ENCODE measurements around the gene FSIP1.
A peak's percentile ranks its signal among the peaks of the same experiment; 100 is the strongest.

Gene FSIP1

GRCh38 chr15:39628144-39628508 lies 154.5 kb downstream of the FSIP1 start:
- Histone ChIP-seq H4K8ac (ENCODE audit: low read length) (no peak overlapping the region), H3K4ac (ENCODE audit: low read depth in 1 of 2, low read length in 2 of 2) (no peak overlapping the region), H3K79me1 (replicated peaks; ENCODE audit: low read length, poor library complexity, severe bottlenecking) (no peaks in the 10 kb centered on the region), H3K4me2 (ENCODE audit: low read length, poor library complexity, severe bottlenecking) (no peak overlapping the region), H2AK5ac (ENCODE audit: low read length, severe bottlenecking) (no peak overlapping the region), H3K4me1 (ENCODE audit: control insufficient read depth, insufficient read depth, low read depth, low read length) (peaks cover 20% of the 10 kb centered on the region), H3K18ac (ENCODE audit: low read depth in 1 of 2, low read length in 2 of 2) (peak overlapping the region in 1 of 2 experiments; percentile 65), H3K23ac (ENCODE audit: low read length in 2 of 2) (no peak overlapping the region), H3K36me3 (ENCODE audit: control insufficient read depth in 1 of 2, insufficient read depth in 2 of 2, low read depth in 1 of 2, low read length in 2 of 2) (no peaks in the 10 kb centered on the region), H2AFZ (ENCODE audit: low read depth, low read length) (no peak overlapping the region), H4K91ac (ENCODE audit: low read length) (no peak overlapping the region), H3K9me3 (ENCODE audit: control insufficient read depth, low read length) (no peaks in the 10 kb centered on the region), H2BK15ac (ENCODE audit: low read depth, poor library complexity, severe bottlenecking) (no peak overlapping the region), H2BK5ac (ENCODE audit: low read depth, low read length, poor library complexity, severe bottlenecking) (no peak overlapping the region), H3K14ac (ENCODE audit: low read length in 2 of 2) (no peak overlapping the region), H3K27ac (ENCODE audit: low read length, poor library complexity, severe bottlenecking) (no peak overlapping the region), H3K9ac (ENCODE audit: low read length) (no peak overlapping the region), H3K4me3 (ENCODE audit: insufficient read depth in 1 of 2, low read depth in 1 of 2, low read length in 2 of 2) (no peak overlapping the region), H3K27me3 (ENCODE audit: control insufficient read depth in 1 of 2, insufficient read depth in 1 of 2, low read length in 2 of 2) (no peaks in the 10 kb centered on the region), H2BK120ac (ENCODE audit: low read depth, low read length) (no peak overlapping the region), H2BK12ac (ENCODE audit: low read length in 2 of 2) (peak overlapping the region; percentile 7 to 51)
- no peak for DNase-seq
- 91% methylated on average over 5 of the region's 5 CpGs for WGBS

DNA sequence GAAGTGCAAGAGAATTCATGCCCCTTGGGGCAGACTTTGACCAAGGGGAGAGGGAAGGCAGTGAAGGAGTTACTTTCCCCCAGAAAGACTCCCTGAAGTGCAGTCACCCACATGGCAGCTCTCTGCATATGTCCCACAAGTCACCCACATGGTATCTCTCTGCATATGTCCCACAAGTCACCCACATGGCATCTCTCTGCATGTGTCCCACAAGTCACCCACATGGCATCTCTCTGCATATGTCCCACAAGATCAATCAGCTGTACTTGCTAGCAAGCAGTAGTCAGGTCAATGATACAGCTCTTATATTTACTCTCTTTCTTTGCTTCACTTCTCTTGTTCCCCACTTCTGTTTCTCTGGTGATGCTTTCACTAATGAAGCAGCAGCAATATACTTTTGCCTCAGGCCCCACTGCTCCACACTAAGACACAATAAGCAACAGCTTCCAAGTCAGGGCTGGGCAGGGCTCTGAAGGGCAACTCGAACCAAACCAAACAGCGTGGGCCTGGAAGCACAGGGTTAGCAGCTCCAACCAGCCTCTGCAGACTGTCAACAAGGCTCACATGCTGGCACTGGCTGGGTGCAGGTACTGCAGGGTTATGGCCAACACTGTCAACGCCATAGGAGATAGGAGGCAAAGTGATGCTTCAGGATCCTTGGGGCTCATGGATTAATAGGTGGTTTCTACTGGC lies 155.0 kb downstream of the FSIP1 start:
- H3K79me1 ChIP-seq (replicated peaks; ENCODE audit: low read length, poor library complexity, severe bottlenecking) = no peaks in the 10 kb centered on the region
- no peak overlapping the region for H2AFZ ChIP-seq (ENCODE audit: low read depth, low read length)
- peaks cover 20% of the 10 kb centered on the region for H3K4me1 ChIP-seq (ENCODE audit: control insufficient read depth, insufficient read depth, low read depth, low read length)
- H2BK15ac ChIP-seq (ENCODE audit: low read depth, poor library complexity, severe bottlenecking) = no peak overlapping the region
- peak overlapping the region; percentile 52 for H4K91ac ChIP-seq (ENCODE audit: low read length)
- H3K14ac ChIP-seq (ENCODE audit: low read length in 2 of 2) = no peak overlapping the region
- H2BK12ac ChIP-seq (ENCODE audit: low read length in 2 of 2) = peak overlapping the region; percentile 48 to 83
- no peaks in the 10 kb centered on the region for H3K36me3 ChIP-seq (ENCODE audit: control insufficient read depth in 1 of 2, insufficient read depth in 2 of 2, low read depth in 1 of 2, low read length in 2 of 2)
- no peak overlapping the region for H4K8ac ChIP-seq (ENCODE audit: low read length)
- H2BK5ac ChIP-seq (ENCODE audit: low read depth, low read length, poor library complexity, severe bottlenecking) = no peak overlapping the region
- H3K18ac ChIP-seq (ENCODE audit: low read depth in 1 of 2, low read length in 2 of 2) = peak overlapping the region; percentile 13 to 72
- no peak for DNase-seq
- no peaks in the 10 kb centered on the region for H3K9me3 ChIP-seq (ENCODE audit: control insufficient read depth, low read length)
- no peak overlapping the region for H2BK120ac ChIP-seq (ENCODE audit: low read depth, low read length)
- no peak overlapping the region for H3K9ac ChIP-seq (ENCODE audit: low read length)
- no peak overlapping the region for H2AK5ac ChIP-seq (ENCODE audit: low read length, severe bottlenecking)
- H3K27me3 ChIP-seq (ENCODE audit: control insufficient read depth in 1 of 2, insufficient read depth in 1 of 2, low read length in 2 of 2) = no peaks in the 10 kb centered on the region
- H3K23ac ChIP-seq (ENCODE audit: low read length in 2 of 2) = no peak overlapping the region
- H3K4me3 ChIP-seq (ENCODE audit: insufficient read depth in 1 of 2, low read depth in 1 of 2, low read length in 2 of 2) = no peak overlapping the region
- H3K4ac ChIP-seq (ENCODE audit: low read depth in 1 of 2, low read length in 2 of 2) = peak overlapping the region; percentile 13 to 77
- H3K4me2 ChIP-seq (ENCODE audit: low read length, poor library complexity, severe bottlenecking) = no peak overlapping the region
- H3K27ac ChIP-seq (ENCODE audit: low read length, poor library complexity, severe bottlenecking) = no peak overlapping the region
- WGBS = 96% methylated on average over 3 of the region's 3 CpGs

DNA sequence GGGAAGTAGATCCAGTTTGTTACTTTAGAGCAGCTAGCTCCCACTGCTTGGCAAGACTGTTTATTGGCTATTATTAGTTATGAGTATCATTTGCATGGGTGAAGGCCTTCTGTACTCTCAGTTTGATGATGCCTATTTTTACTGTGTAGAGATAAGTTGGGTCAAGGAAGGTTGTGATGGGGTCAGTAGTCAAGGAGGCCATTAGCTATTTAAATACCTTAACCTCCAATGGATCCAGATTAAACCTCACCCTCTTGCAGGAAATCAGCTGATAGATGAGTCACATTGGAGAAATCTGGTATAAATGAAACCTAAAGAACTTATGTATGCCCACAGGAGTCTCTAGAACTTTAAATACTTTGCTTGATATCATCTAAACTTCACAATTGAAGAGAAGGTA lies 156.8 kb downstream of the FSIP1 start:
- no peaks in the 10 kb centered on the region for H3K9me3 ChIP-seq (ENCODE audit: control insufficient read depth, low read length)
- peak overlapping the region; percentile 91 for H2AK5ac ChIP-seq (ENCODE audit: low read length, severe bottlenecking)
- no peak overlapping the region for H4K8ac ChIP-seq (ENCODE audit: low read length)
- H4K91ac ChIP-seq (ENCODE audit: low read length) = peak overlapping the region; percentile 66
- peak overlapping the region; percentile 84 for H2BK15ac ChIP-seq (ENCODE audit: low read depth, poor library complexity, severe bottlenecking)
- no peak overlapping the region for H3K4me2 ChIP-seq (ENCODE audit: low read length, poor library complexity, severe bottlenecking)
- H3K27ac ChIP-seq (ENCODE audit: low read length, poor library complexity, severe bottlenecking) = no peak overlapping the region
- no peak overlapping the region for H3K9ac ChIP-seq (ENCODE audit: low read length)
- peak overlapping the region in 1 of 2 experiments; percentile 96 for H3K18ac ChIP-seq (ENCODE audit: low read depth in 1 of 2, low read length in 2 of 2)
- DNase-seq = peak; percentile 45
- peaks cover 16% of the 10 kb centered on the region for H3K4me1 ChIP-seq (ENCODE audit: control insufficient read depth, insufficient read depth, low read depth, low read length)
- no peak overlapping the region for H2AFZ ChIP-seq (ENCODE audit: low read depth, low read length)
- H3K23ac ChIP-seq (ENCODE audit: low read length in 2 of 2) = no peak overlapping the region
- H3K4me3 ChIP-seq (ENCODE audit: insufficient read depth in 1 of 2, low read depth in 1 of 2, low read length in 2 of 2) = no peak overlapping the region
- H3K36me3 ChIP-seq (ENCODE audit: control insufficient read depth in 1 of 2, insufficient read depth in 2 of 2, low read depth in 1 of 2, low read length in 2 of 2) = no peaks in the 10 kb centered on the region
- H2BK5ac ChIP-seq (ENCODE audit: low read depth, low read length, poor library complexity, severe bottlenecking) = no peak overlapping the region
- peak overlapping the region; percentile 92 for H2BK120ac ChIP-seq (ENCODE audit: low read depth, low read length)
- peak overlapping the region; percentile 94 to 99 for H2BK12ac ChIP-seq (ENCODE audit: low read length in 2 of 2)
- peak overlapping the region; percentile 46 to 62 for H3K4ac ChIP-seq (ENCODE audit: low read depth in 1 of 2, low read length in 2 of 2)
- H3K14ac ChIP-seq (ENCODE audit: low read length in 2 of 2) = no peak overlapping the region
- H3K79me1 ChIP-seq (replicated peaks; ENCODE audit: low read length, poor library complexity, severe bottlenecking) = no peaks in the 10 kb centered on the region
- H3K27me3 ChIP-seq (ENCODE audit: control insufficient read depth in 1 of 2, insufficient read depth in 1 of 2, low read length in 2 of 2) = no peaks in the 10 kb centered on the region

GRCh38 chr15:39625451-39625850 lies 157.2 kb downstream of the FSIP1 start:
- Histone ChIP-seq H4K8ac (ENCODE audit: low read length) (no peak overlapping the region), H2BK15ac (ENCODE audit: low read depth, poor library complexity, severe bottlenecking) (peak overlapping the region; percentile 84), H3K23ac (ENCODE audit: low read length in 2 of 2) (no peak overlapping the region), H3K27me3 (ENCODE audit: control insufficient read depth in 1 of 2, insufficient read depth in 1 of 2, low read length in 2 of 2) (no peaks in the 10 kb centered on the region), H3K4me3 (ENCODE audit: insufficient read depth in 1 of 2, low read depth in 1 of 2, low read length in 2 of 2) (no peak overlapping the region), H3K4me1 (ENCODE audit: control insufficient read depth, insufficient read depth, low read depth, low read length) (peaks cover 15% of the 10 kb centered on the region), H3K9me3 (ENCODE audit: control insufficient read depth, low read length) (no peaks in the 10 kb centered on the region), H2BK5ac (ENCODE audit: low read depth, low read length, poor library complexity, severe bottlenecking) (peak overlapping the region; percentile 33), H2BK12ac (ENCODE audit: low read length in 2 of 2) (peak overlapping the region; percentile 94 to 99), H3K9ac (ENCODE audit: low read length) (no peak overlapping the region), H4K91ac (ENCODE audit: low read length) (peak overlapping the region; percentile 66), H2AK5ac (ENCODE audit: low read length, severe bottlenecking) (peak overlapping the region; percentile 88), H3K4me2 (ENCODE audit: low read length, poor library complexity, severe bottlenecking) (no peak overlapping the region), H3K79me1 (replicated peaks; ENCODE audit: low read length, poor library complexity, severe bottlenecking) (no peaks in the 10 kb centered on the region), H2AFZ (ENCODE audit: low read depth, low read length) (no peak overlapping the region), H2BK120ac (ENCODE audit: low read depth, low read length) (peak overlapping the region; percentile 92), H3K4ac (ENCODE audit: low read depth in 1 of 2, low read length in 2 of 2) (peak overlapping the region; percentile 46 to 60), H3K18ac (ENCODE audit: low read depth in 1 of 2, low read length in 2 of 2) (peak overlapping the region; percentile 75 to 96), H3K27ac (ENCODE audit: low read length, poor library complexity, severe bottlenecking) (no peak overlapping the region), H3K14ac (ENCODE audit: low read length in 2 of 2) (no peak overlapping the region), H3K36me3 (ENCODE audit: control insufficient read depth in 1 of 2, insufficient read depth in 2 of 2, low read depth in 1 of 2, low read length in 2 of 2) (no peaks in the 10 kb centered on the region)
- 89% methylated on average over 4 of the region's 4 CpGs for WGBS
- DNase-seq = no peak
